ENCODE data around the gene SGCA. TPM values are rescaled to one million over a fixed set of nuclear protein-coding genes. Genes with fewer than 3 reads are reported as not detected.

SGCA gene
- total RNA-seq, 1 experiment from 2014 or later: 0.24 TPM

- no peak overlapping the region for H3T11ph ChIP-seq (ENCODE audit: low read length)
- H3K79me1 ChIP-seq (ENCODE audit: insufficient read depth, low read depth, low read length, poor library complexity, severe bottlenecking): no peaks in the 10 kb centered on the region
- WGBS (ENCODE audit: extremely low coverage, insufficient read length, low lambda C conversion rate): no CpG with 5 or more reads among the region's 4 CpGs
- DNase-seq: no peak
- no peak overlapping the region for H3K14ac ChIP-seq (ENCODE audit: insufficient read depth, low read length)
- H2AK5ac ChIP-seq (ENCODE audit: insufficient read length, low read length): no peak overlapping the region
- H3K18ac ChIP-seq (ENCODE audit: insufficient read length, low read depth, low read length): no peak overlapping the region
- no peak overlapping the region for H2BK15ac ChIP-seq (ENCODE audit: low read depth, low read length)
- Mint-ChIP-seq H3K27ac (no peak overlapping the region), H3K4me3 (no peak overlapping the region; a peak in 1 of 5 replicates), H3K4me1 (peaks cover 35 to 54% of the 10 kb centered on the region in 2 experiments), H3K36me3 (ENCODE audit: insufficient read depth in 1 of 3, low read depth in 3 of 3) (peaks cover 0 to 2% (median 0%) of the 10 kb centered on the region in 3 experiments; a peak in 1 of 7 replicates), H3K27me3 (ENCODE audit: low read depth) (peaks cover 36% of the 10 kb centered on the region), H3K9me3 (no peaks in the 10 kb centered on the region)
- H4K8ac ChIP-seq (replicated peaks; ENCODE audit: insufficient read length, low read depth, low read length): no peak overlapping the region
- peaks cover 8% of the 10 kb centered on the region for H3K23me2 ChIP-seq (ENCODE audit: insufficient read length, low read depth, low read length, poor library complexity, severe bottlenecking)
- no peak overlapping the region for H2BK12ac ChIP-seq (ENCODE audit: insufficient read length, low read depth, low read length)
- H3K4ac ChIP-seq (ENCODE audit: low read depth, low read length): no peak overlapping the region
- H2BK120ac ChIP-seq (ENCODE audit: low read depth, low read length, poor library complexity, severe bottlenecking): no peak overlapping the region
- no peak overlapping the region for H3K27ac ChIP-seq (ENCODE audit: insufficient read length, low read depth, low read length)
- no peak overlapping the region for H3K56ac ChIP-seq (ENCODE audit: insufficient read length, low read depth, low read length)
- TF ChIP-seq, protein P1, sequence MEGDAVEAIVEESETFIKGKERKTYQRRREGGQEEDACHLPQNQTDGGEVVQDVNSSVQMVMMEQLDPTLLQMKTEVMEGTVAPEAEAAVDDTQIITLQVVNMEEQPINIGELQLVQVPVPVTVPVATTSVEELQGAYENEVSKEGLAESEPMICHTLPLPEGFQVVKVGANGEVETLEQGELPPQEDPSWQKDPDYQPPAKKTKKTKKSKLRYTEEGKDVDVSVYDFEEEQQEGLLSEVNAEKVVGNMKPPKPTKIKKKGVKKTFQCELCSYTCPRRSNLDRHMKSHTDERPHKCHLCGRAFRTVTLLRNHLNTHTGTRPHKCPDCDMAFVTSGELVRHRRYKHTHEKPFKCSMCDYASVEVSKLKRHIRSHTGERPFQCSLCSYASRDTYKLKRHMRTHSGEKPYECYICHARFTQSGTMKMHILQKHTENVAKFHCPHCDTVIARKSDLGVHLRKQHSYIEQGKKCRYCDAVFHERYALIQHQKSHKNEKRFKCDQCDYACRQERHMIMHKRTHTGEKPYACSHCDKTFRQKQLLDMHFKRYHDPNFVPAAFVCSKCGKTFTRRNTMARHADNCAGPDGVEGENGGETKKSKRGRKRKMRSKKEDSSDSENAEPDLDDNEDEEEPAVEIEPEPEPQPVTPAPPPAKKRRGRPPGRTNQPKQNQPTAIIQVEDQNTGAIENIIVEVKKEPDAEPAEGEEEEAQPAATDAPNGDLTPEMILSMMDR (conservative IDR thresholded peaks at IDR 0.05): no peak
- peaks cover 3% of the 10 kb centered on the region; the same call in 1 of the 2 replicates for H3K4me1 ChIP-seq (ENCODE audit: insufficient read depth, low read length)
- H2BK20ac ChIP-seq (ENCODE audit: low read depth, low read length, poor library complexity, severe bottlenecking): no peak overlapping the region
- H3K9ac ChIP-seq (ENCODE audit: extremely low read depth, insufficient read length, low read length): no peak overlapping the region
- H4K5ac ChIP-seq (ENCODE audit: insufficient read length, low read depth, low read length): no peak overlapping the region
- no peak overlapping the region for H3K23ac ChIP-seq (ENCODE audit: insufficient read length, low read depth, low read length)
- H4K91ac ChIP-seq (ENCODE audit: insufficient read length, low read depth, low read length): no peak overlapping the region
- H2AFZ ChIP-seq (ENCODE audit: low read length): no peak overlapping the region
- no peaks in the 10 kb centered on the region for H4K20me1 ChIP-seq (ENCODE audit: control insufficient read depth, insufficient read depth, insufficient read length)
- H3K79me2 ChIP-seq (ENCODE audit: insufficient read depth, low read length): no peaks in the 10 kb centered on the region
- no peak overlapping the region for H3K4me2 ChIP-seq (ENCODE audit: insufficient read depth, insufficient read length, low read length)
- no peak overlapping the region for H2BK5ac ChIP-seq (ENCODE audit: insufficient read length, low read length)
- H3K27me3 ChIP-seq (ENCODE audit: insufficient read depth, low read length): no peaks in the 10 kb centered on the region; the same call in 1 of the 2 replicates
- no peaks in the 10 kb centered on the region for H3K9me3 ChIP-seq (ENCODE audit: control insufficient read depth, low read depth, low read length)
These were observed 40.3 kb upstream of the SGCA start for GRCh38 chr17:50125420-50125997.

Data from H9 (cell line).